Esophagus (tissue), 2 donors: ENCODE measurements around the gene ABCD1. TPM values are rescaled to one million over a fixed set of nuclear protein-coding genes. Genes with fewer than 3 reads are reported as not detected.
A peak's percentile ranks its signal among the peaks of the same experiment; 100 is the strongest.

Experiments
- H3K27ac ChIP-seq, 2 donors: one replicate each; pipeline ENCODE4 v1.5.1; 2013; ENCODE audit warnings: low read depth in 2 of 2, mild to moderate bottlenecking in 2 of 2, inconsistent platforms in 1 of 2, low read length in 1 of 2, moderate library complexity in 1 of 2
- H3K27me3 ChIP-seq, 2 donors: one replicate each; pipeline ENCODE4 v1.6.1; 2013; ENCODE audit warnings: low read length in 2 of 2, control low read depth in 1 of 2, mild to moderate bottlenecking in 1 of 2; ENCODE audit not compliant: insufficient read depth in 2 of 2, control insufficient read depth in 1 of 2
- H3K36me3 ChIP-seq, 2 donors: one replicate each; pipeline ENCODE4 v1.6.1; 2013; ENCODE audit warnings: low read length in 1 of 2; ENCODE audit not compliant: control insufficient read depth in 2 of 2, insufficient read depth in 2 of 2
- H3K4me1 ChIP-seq, 2 donors: one replicate each; pipeline ENCODE4 v1.6.1; 2013; ENCODE audit warnings: low read length in 1 of 2; ENCODE audit not compliant: control insufficient read depth in 2 of 2, insufficient read depth in 2 of 2
- H3K4me3 ChIP-seq, 2 donors: one replicate each; pipeline ENCODE4 v1.5.1; 2013; ENCODE audit warnings: low read length in 2 of 2, mild to moderate bottlenecking in 2 of 2, low read depth in 1 of 2, moderate library complexity in 1 of 2
- H3K9me3 ChIP-seq, 2 donors: one replicate each; pipeline ENCODE4 v1.6.1; 2013; ENCODE audit warnings: mild to moderate bottlenecking in 2 of 2, low read depth in 1 of 2, low read length in 1 of 2, moderate library complexity in 1 of 2; ENCODE audit not compliant: control insufficient read depth in 2 of 2, insufficient read depth in 1 of 2
- WGBS, 2 donors: extraction: QIAGEN DNeasy Blood & Tissue Kit; methylation state at CpG; one replicate each; pipeline ENCODE4 v1.1.7; 2013; 5-methylcytosine and 5-hydroxymethylcytosine counted together
- polyA plus RNA-seq, 2 donors: library from polyadenylated mRNA; stranded (reverse); fragments of 200-250 nt; gene quantifications; one replicate each; pipeline ENCODE4 v1.2.3, GENCODE V29; 2013
- donor health status: healthy with polysubstance abuse.
- donor health status: Bipolar disorder and iron deficiency.

Gene ABCD1
- polyA plus RNA-seq, 2 donors = 1.8 to 2.9 TPM

DNA sequence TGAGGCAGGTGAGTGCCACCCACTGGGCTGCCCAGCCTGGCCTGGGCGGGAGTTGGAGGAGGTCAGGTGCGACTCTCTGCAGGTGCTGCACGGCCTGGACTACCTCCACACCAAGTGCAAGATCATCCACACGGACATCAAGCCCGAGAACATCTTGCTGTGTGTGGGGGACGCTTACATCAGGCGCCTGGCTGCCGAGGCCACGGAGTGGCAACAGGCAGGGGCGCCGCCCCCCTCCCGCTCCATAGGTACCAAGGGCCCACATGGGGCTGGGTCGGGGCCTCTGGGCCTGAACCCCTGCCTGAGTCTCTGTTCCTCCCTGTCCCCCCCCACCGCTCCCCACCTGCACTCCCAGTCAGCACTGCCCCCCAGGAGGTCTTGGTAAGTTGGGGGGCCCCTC lies 58.2 kb downstream of the ABCD1 start:
- H3K27ac ChIP-seq = no peak overlapping the region
- peaks cover 0 to 24% of the 10 kb centered on the region in 2 donors for H3K36me3 ChIP-seq
- no peaks in the 10 kb centered on the region for H3K9me3 ChIP-seq
- WGBS, 2 donors = 92 to 94% methylated on average over 13 to 14 of the region's 14 CpGs
- H3K4me3 ChIP-seq = no peak overlapping the region
- H3K27me3 ChIP-seq = no peaks in the 10 kb centered on the region
- H3K4me1 ChIP-seq = no peaks in the 10 kb centered on the region

DNA sequence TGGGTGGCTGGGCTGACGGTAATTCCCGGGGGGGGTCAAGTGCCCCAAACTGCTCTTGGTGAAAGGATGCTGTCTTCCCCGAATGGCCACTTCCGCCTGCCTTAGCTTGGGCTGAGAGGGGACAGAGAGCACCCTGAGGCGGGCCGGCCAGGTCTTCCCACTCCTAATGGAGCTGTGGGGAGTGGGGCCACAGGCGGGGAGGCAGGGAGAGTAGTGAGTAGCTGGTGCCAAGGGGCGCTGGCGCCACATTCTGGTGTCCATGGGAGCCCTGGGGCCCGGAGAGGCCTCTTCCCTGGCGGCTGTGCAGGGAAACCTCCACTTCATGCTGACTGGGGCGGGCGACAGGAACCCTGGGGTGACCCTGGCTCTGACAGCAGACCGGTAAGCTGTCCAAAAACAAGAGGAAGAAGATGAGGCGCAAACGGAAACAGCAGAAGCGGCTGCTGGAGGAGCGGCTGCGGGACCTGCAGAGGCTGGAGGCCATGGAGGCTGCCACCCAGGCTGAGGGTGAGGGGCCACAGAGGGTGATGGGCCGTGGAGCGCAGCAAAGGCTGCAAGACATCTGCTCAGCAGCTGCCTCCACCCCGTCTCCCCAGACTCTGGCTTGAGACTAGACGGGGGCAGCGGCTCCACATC lies 58.8 kb downstream of the ABCD1 start:
- Histone ChIP-seq H3K27ac (no peak overlapping the region), H3K4me1 (no peaks in the 10 kb centered on the region), H3K4me3 (no peak overlapping the region), H3K27me3 (no peaks in the 10 kb centered on the region), H3K36me3 (peaks cover 0 to 29% of the 10 kb centered on the region in 2 donors), H3K9me3 (no peaks in the 10 kb centered on the region)
- WGBS, 2 donors = 76 to 86% methylated on average over 22 to 24 of the region's 24 CpGs

- WGBS, 2 donors = 89 to 90% methylated on average over 27 of the region's 27 CpGs
- H3K36me3 ChIP-seq = peaks cover 0 to 30% of the 10 kb centered on the region in 2 donors
- no peaks in the 10 kb centered on the region for H3K27me3 ChIP-seq
- no peak overlapping the region for H3K27ac ChIP-seq
- H3K4me1 ChIP-seq = no peaks in the 10 kb centered on the region
- no peak overlapping the region for H3K4me3 ChIP-seq
- no peaks in the 10 kb centered on the region for H3K9me3 ChIP-seq
These were observed 59.8 kb downstream of the ABCD1 start for GRCh38 chrX:153784325-153784967.

DNA sequence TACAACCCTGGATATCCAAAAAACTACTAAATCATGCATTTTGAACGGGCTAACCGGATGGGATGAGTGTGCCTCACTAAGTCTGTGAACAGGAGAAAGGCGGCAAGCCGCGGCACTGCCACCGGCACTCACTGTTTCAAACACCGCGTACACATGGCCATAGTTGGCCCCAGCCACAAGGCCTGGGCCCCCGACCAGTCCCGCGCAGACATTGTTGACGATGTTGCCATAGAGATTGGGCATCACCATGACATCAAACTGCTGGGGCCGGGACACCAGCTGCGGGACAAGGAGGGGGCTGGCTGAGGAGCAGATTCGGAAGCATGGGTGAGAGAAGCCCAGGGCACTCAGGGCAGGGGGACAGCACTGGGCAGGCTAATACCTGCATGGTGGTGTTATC lies 62.0 kb downstream of the ABCD1 start:
- H3K27ac ChIP-seq = no peak overlapping the region
- no peaks in the 10 kb centered on the region for H3K27me3 ChIP-seq
- peaks cover 0 to 38% of the 10 kb centered on the region in 2 donors for H3K36me3 ChIP-seq
- H3K4me1 ChIP-seq = peaks cover 0 to 8% of the 10 kb centered on the region in 2 donors
- WGBS, 2 donors = 74 to 84% methylated on average over 15 of the region's 15 CpGs
- H3K4me3 ChIP-seq = no peak overlapping the region
- H3K9me3 ChIP-seq = no peaks in the 10 kb centered on the region

DNA sequence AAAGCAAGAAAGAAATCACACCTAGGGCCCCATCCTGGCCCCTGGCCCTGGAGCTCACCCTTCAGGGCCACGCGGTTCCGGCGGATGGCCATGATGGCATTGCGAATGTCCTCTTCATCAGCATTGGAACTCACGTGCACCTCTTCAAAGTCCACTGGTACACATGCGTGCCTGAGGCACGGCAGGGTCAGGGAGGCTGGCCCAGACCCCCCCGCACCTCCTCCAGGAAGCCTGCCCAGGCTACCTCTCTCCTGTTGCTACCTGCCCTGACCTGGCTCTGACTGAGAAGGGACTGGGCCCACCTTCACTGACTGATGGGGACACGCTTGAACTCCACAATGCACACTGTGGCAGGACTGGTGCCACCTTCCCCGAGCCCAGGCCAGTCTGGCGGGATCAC lies 65.0 kb downstream of the ABCD1 start:
- 88 to 95% methylated on average over 12 of the region's 12 CpGs for WGBS, 2 donors
- no peak overlapping the region for H3K27ac ChIP-seq
- H3K27me3 ChIP-seq = no peaks in the 10 kb centered on the region
- no peaks in the 10 kb centered on the region for H3K9me3 ChIP-seq
- H3K4me1 ChIP-seq = peaks cover 0 to 13% of the 10 kb centered on the region in 2 donors
- no peak overlapping the region for H3K4me3 ChIP-seq
- peaks cover 0 to 36% of the 10 kb centered on the region in 2 donors for H3K36me3 ChIP-seq

DNA sequence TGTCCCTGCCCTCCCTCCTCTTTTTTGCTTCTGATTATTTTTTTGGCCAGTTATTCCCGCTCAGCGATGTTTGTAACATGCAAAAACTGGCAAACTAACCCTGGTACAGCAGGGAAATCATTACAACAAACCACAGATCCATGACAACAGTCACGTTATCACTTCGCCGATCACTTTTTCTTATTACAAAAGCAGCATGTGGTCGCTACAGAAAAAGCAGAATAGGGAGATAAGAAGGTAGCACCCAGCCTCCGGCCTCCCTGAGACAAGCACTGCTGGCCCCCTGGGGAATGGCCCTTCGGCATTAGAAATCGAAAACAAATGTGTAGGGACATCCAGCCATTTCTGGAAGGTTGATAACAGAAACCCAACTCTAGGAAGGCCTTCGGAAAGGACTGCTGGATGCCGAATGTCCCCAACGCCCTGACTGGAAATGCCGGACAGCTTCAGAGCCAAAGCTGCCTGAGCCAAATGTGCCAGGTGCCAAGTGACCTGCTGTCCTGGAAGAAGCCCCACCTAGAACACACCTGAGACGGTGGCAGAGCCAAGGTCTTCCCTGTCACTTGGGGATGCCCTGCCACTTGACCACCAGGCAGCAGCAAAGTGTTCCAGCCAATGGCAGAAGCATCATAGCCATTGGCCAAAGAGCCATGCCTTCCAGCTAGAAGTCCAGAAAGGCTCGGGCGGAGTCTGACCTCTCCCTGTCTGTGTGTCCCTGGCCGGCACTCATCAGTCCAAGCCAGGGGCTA lies 66.6 kb downstream of the ABCD1 start:
- H3K9me3 ChIP-seq = no peaks in the 10 kb centered on the region
- no peak overlapping the region for H3K27ac ChIP-seq
- peaks cover 0 to 26% of the 10 kb centered on the region in 2 donors for H3K36me3 ChIP-seq
- WGBS, 2 donors = 63 to 73% methylated on average over 17 of the region's 17 CpGs
- H3K4me1 ChIP-seq = peaks cover 0 to 21% of the 10 kb centered on the region in 2 donors
- H3K4me3 ChIP-seq = no peak overlapping the region
- H3K27me3 ChIP-seq = no peaks in the 10 kb centered on the region

DNA sequence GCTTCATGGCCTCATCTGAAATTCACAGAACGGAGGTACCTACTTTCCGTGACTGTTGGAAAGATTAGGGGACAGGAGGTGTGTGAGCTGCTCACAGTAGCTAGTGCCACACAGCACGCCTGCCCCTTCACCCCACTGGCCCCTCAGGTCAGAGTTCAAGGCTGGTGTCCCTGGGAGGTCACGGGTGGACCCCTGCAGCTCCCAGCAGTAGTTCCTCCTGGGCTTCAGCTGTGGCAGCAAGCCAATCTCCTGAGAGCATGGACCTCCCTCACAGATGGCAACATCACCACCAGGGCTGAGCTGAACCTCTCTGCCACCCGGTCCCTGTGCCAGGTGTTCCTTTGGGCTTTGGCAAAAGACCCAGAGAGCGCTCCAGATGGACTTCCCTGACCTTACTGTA lies 67.7 kb downstream of the ABCD1 start:
- H3K27me3 ChIP-seq = no peaks in the 10 kb centered on the region
- no peak overlapping the region for H3K27ac ChIP-seq
- no peak overlapping the region for H3K4me3 ChIP-seq
- WGBS, 2 donors = 85 to 92% methylated on average over 6 of the region's 6 CpGs
- peaks cover 0 to 23% of the 10 kb centered on the region in 2 donors for H3K36me3 ChIP-seq
- H3K4me1 ChIP-seq = peaks cover 0 to 21% of the 10 kb centered on the region in 2 donors
- H3K9me3 ChIP-seq = peaks cover 0 to 3% of the 10 kb centered on the region in 2 donors

DNA sequence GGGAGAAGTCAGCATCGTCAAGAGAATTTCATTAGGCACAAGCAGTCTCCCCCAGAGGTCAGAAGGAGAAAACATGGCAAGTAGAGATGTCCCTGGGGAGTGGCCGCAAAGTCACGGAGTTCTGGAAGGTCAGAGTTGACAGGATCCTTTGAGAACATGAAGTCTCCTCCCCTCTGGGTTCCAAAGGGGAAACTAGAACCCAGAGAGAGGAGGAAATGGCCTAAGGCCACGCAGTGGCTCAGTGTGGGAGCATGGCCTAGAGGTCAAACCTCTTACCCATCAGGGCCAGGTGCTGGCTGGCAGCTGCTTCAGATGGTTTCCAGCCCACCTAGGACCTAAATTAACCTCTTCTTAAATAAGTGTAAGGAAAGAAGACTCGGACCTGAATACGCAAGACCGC lies 68.6 kb downstream of the ABCD1 start:
- peaks cover 0 to 3% of the 10 kb centered on the region in 2 donors for H3K9me3 ChIP-seq
- peak overlapping the region; percentile 53 to 85 for H3K4me3 ChIP-seq
- peaks cover 0 to 21% of the 10 kb centered on the region in 2 donors for H3K4me1 ChIP-seq
- H3K36me3 ChIP-seq = peaks cover 0 to 23% of the 10 kb centered on the region in 2 donors
- peak overlapping the region; percentile 94 to 98 for H3K27ac ChIP-seq
- H3K27me3 ChIP-seq = no peaks in the 10 kb centered on the region
- 12 to 45% methylated on average over 7 of the region's 7 CpGs for WGBS, 2 donors
